Measurements from ENCODE around the gene RBM45.
"Not testable (repeated sequence)": the region's sequence is repeated elsewhere in the genome, so short reads cannot be mapped to it uniquely, and the experiment has no call there.

Gene RBM45

GRCh38 chr2:178109813-178110212, 2.4 kb upstream of the RBM45 start:
- DNase-seq = no peak

- DNase-seq = no peak
Observed at GRCh38 chr2:178110681-178111080, 1.6 kb upstream of the RBM45 start.

- DNase-seq = no peak
Observed at GRCh38 chr2:178111743-178112142, 494 bp upstream of the RBM45 start.

DNA sequence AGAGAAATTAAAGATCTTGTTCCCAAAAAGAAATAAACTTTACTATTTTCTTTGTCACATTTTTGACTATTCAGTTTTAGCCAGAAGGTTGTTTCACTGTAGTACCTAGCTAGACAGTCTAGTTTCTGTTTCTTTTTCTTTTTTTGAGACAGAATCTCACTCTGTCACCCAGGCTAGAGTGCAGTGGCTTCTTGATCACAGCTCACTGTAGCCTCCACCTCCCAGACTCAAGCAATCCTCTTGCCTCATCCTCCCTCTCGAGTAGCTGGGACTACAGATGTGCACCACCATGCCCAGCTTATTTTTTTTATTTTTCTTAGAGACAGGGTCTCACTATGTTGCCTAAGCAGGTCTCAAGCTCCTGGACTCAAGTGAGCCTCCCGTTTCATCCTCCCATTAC, 2.2 kb downstream of the RBM45 start:
- no peak for DNase-seq

DNA sequence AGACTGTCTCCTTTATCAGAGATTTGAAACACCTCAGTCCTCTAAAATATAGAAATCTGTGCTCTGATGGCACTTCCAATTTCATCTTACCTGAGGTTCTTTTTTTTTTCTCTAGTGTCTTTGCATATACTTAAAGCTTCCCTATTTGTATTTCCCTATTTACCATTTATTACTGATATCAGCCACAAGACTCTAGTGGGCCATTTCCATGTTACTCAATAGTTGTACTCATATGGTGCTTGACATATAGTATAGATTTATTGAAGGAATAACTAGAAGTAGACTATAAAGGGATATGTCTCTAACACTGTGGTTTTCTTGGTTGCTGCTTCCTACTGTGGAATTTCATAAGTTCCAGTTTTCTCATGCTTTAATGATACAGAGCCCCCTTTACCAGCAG, 3.0 kb downstream of the RBM45 start:
- DNase-seq = no peak

GRCh38 chr2:178117725-178118124, 5.5 kb downstream of the RBM45 start:
- DNase-seq = no peak

- no peak for DNase-seq
Observed at GRCh38 chr2:178119179-178119922, 7.1 kb downstream of the RBM45 start.

GRCh38 chr2:178123163-178123562, 10.9 kb downstream of the RBM45 start:
- DNase-seq = no peak

DNA sequence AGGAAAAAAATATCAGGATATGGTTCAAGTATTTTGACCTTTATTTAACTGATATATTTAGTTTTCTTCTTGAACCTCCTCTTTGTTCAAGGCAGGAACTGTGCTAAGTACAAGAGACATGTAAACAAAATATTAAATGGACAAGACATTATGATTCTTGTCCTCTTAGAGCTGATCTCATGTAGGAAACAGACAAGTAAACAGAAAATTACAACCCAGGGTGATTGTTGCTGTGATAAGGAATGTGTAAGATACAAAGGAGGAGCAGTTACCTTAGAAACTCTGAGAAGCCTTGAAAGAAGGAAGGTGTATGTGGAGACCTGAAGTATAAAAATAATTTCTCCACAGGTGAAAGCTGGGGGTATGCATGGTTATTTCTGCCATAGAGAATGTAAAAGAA, 12.9 kb downstream of the RBM45 start:
- DNase-seq = no peak

GRCh38 chr2:178125862-178126261, 13.6 kb downstream of the RBM45 start:
- DNase-seq = no peak

GRCh38 chr2:178128836-178129630, 16.8 kb downstream of the RBM45 start:
- DNase-seq = no peak

DNA sequence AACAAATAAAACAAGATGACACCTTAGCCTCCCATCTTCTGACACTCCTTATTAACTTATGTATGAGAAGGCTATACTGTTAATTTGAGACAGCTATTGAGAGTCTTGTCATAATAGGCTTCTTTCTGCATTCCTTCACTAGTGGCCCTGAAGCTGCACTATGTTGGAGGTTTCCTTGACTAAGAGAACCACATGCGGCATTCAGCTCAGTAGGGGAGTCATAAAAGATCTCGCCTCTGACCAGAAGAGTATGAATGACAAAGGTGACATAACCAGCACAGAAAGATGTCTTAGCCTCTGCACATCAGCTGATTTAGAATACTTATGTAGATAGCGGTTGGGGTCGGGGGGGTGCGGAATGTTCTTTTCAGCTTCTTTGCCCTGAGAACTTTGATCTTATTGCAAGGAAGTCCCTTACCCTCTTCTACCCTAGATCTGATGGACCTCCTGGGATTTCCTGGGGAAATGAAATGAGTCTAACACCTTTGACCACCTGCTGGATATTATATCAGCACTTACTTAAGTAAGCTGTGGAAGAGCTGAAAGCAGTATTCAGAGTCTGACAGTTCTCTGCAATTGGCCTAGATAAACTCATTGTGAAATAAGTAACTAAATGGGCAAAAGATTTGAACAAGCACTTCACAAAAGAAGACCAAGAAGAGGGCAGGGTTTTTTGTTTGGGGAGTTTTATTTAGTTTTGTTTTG, 24.2 kb downstream of the RBM45 start:
- no peak for DNase-seq

GRCh38 chr2:178142274-178143065, 30.2 kb downstream of the RBM45 start:
- no peak for DNase-seq

- no peak for DNase-seq
Observed at GRCh38 chr2:178143481-178143880, 31.2 kb downstream of the RBM45 start.

- no peak for DNase-seq
Observed at GRCh38 chr2:178152033-178152432, 39.8 kb downstream of the RBM45 start.

DNA sequence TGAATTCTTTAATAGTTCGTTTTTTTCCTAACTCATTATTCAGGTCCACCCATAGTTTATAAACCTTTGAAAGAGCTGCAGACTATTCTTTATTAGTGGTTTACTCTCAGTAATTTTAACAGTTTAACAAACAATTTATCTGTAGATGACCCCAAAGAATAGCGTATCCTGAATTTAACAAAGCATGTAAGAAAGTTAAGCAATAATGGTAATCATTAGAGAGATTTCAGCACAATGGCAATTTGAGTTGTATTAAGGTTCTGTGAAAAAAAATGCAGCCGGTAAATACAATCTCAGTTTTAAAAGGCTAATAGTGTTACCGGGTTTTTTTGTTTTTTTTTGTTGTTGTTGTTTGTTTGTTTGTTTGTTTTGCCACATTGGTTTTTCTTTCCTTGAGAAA, 40.3 kb downstream of the RBM45 start:
- no peak for DNase-seq

DNA sequence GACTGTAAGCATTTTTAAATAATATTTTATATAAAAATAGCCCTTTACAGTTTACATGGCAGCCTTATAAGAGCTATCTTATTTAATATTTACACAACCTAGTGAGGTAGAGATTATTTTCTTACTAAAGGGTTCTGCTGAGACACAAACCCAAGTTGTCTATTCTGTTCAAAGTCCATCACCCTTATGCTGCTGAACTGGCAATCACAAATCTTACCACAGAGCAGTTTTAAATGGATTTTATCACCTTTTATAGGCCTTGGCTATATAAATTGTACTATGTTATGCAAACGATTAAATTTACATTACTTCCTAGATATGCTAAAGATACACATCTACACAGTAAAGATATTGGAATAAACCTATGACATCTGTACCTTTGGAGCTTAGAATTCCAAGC, 40.7 kb downstream of the RBM45 start:
- DNase-seq = no peak

GRCh38 chr2:178153878-178154277, 41.6 kb downstream of the RBM45 start:
- not testable (repeated sequence) for DNase-seq

GRCh38 chr2:178155524-178155923, 43.3 kb downstream of the RBM45 start:
- no peak for DNase-seq

DNA sequence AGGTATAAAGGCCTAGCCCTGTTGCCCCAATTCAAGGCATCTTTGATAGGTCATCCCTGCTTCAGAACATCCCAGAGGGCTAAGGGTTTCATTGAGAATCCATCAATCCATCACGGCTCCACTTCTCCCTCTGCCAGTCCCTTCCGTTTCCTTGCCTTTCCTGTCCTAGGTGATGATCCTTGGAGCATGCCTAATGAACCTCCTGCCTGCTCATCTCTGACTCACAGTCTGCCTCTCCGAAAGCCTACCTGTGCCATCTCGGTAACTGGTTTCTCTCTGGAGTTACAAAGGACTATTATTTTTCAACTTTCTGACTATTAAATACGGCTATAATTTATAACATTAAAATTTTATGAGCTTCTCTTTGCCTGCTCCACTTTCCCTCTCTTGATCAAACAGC, 45.3 kb downstream of the RBM45 start:
- no peak for DNase-seq

GRCh38 chr2:178159966-178160365, 47.7 kb downstream of the RBM45 start:
- DNase-seq = no peak

DNA sequence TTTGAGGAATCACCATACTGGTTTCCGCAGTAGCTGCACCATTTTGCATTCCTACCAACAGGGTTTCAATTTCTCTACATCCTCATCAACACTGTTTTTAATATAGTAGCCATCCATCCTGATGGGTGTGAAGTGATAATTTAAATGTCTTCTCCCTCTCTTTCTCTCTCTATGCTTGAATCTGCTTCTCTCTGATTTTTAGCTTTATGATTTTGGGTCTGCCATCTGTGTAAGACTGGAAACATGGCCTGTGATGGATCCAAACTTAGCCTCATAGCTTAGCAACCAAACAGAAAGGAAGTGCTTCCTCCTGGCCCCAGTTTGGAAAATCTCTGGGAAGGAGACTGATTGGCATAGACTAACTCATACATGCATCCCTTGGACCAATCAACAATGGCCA, 48.4 kb downstream of the RBM45 start:
- no peak for DNase-seq

DNA sequence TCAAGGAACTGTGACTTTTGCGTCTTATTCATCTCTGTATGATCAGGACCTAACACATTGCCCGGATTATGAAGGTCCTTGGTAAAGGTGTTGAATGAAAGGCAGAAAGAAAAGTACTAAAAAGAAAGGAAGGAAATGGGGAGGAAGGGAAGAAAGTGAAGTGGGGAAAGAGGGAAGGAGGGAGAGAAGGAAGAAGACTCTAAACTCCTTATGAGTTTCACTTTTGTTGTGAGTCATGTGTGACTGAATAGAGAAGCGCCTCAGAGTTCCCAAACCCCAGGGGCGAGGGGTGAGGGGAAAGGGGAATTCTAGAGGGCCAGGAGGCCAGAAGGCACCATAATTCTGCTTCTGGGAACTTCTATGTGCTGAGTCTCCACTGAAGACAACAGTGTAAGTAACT, 51.2 kb downstream of the RBM45 start:
- no peak for DNase-seq
